Eye (tissue), 1 donor: ENCODE results near the gene LTB.

Experiments
- DNase-seq: peaks from one replicate; pipeline ENCODE4 v3.0.0-alpha.2; 2015

The LTB gene, protein sequence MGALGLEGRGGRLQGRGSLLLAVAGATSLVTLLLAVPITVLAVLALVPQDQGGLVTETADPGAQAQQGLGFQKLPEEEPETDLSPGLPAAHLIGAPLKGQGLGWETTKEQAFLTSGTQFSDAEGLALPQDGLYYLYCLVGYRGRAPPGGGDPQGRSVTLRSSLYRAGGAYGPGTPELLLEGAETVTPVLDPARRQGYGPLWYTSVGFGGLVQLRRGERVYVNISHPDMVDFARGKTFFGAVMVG

DNA sequence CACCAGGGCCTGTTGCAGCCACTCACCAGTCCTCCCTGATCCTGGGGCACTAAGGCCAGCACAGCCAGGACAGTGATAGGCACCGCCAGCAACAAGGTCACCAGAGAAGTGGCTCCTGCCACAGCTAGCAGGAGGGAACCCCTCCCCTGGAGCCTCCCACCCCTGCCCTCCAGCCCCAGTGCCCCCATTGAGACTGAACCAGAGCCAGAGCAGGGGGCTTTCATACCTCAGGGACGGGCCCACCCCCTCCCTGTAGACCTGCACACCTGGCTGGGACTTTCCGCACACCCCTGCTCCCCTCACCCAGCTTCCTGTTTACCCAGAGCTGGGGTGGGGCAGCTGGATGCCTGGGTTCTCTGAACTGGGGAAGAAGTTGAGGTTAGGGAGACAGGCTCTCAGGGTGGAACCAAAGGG lies at the start of gene LTB:
Gene LTB (minus strand): TSS at position 195 of the 414 bp plus-strand sequence. CDS start 7 bp downstream, at position 188.
- no peak for DNase-seq

DNA sequence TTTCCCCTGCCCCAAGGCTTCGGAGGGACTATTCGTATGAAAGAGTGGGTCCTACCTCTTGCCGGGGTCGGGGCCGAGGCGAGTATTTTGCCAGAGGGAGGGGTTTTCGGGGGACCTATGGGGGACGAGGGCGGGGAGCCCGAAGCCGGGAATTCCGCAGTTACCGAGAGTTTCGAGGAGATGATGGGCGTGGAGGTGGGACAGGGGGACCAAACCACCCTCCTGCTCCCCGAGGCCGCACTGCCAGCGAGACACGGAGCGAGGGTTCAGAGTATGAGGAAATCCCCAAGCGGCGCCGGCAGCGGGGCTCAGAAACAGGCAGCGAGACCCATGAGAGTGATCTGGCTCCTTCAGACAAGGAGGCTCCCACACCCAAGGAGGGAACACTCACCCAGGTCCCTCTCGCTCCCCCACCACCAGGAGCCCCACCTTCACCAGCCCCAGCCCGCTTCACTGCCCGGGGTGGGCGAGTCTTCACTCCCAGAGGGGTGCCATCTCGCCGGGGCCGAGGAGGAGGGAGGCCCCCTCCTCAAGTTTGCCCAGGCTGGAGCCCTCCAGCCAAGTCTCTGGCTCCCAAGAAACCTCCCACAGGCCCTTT lies 49.6 kb upstream of the LTB start:
- DNase-seq, result no peak

DNA sequence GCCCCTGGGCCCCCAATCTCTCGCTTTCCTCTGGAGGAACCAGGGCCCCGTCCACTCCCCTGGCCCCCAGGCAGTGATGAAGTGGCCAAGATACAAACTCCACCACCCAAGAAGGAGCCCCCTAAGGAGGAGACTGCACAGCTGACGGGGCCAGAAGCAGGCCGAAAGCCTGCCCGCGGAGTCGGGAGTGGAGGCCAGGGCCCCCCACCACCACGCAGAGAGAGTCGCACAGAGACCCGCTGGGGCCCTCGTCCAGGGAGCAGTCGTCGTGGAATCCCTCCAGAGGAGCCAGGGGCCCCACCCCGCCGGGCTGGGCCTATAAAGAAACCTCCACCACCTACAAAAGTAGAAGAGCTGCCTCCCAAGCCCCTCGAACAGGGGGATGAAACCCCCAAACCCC lies 49.0 kb upstream of the LTB start:
- no peak for DNase-seq

DNA sequence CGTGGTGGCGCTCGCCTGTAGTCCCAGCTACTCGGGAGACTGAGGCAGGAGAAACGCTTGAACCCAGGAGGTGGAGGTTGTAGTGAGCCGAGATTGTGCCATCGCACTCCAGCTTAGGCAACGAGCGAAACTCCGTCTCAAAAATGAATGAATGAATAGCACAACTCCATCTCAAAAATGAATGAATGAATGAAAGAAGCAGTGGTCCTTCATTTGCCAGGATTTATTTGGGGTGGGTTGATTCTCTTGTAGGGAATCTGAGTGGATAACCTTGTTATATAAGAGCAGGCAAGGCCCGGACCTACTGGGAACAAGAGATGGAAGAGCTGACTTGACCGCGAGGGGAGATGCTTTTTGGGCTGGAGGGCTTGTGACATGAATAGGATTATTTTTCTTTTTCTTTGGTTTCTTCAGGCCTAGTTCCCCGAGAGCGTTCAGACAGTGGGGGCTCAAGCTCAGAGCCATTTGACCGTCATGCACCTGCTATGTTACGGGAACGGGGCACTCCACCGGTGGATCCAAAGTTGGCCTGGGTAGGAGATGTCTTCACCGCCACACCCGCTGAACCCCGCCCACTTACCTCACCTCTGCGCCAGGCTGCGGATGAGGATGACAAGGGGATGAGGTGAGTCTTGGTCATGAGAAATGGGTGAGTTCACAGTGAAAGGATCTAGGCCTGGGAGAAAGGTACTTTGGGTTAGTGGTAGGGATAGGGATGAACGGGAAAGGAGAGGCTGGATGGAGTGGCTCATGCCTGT lies 48.1 kb upstream of the LTB start:
- DNase-seq, result no peak

DNA sequence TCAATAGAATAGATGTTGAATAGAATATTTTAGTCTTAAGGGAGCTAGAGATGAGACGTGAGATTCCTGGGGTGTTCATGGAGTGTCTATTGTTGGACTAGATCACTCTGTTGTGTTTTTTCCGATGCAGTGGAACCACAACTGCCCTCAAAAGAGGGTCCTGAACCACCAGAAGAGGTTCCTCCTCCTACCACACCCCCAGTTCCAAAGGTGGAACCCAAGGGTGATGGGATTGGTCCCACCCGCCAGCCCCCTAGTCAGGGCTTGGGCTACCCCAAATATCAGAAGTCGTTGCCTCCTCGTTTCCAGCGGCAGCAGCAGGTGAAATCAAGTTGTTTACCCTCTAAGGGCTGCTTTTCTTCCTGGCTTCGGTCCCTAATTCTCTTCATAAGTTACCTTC lies 46.8 kb upstream of the LTB start:
- DNase-seq, result no peak

DNA sequence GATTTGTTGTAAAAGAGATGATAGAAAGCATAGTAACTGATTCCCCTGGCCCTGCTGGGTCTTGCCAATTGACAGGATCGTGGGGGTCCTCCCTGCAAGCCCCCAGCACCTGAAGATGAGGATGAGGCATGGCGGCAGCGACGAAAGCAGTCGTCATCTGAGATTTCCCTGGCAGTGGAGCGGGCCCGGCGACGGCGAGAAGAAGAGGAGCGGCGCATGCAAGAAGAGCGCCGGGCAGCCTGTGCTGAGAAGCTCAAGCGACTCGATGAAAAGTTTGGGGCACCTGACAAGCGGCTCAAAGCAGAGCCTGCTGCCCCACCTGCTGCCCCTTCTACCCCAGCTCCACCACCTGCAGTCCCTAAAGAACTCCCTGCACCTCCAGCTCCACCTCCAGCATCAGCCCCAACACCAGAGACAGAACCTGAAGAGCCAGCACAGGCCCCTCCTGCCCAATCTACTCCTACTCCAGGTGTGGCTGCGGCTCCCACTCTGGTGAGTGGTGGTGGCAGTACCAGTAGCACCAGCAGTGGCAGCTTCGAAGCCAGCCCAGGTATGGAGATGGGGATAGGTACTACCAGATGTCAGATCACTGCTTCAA lies 45.6 kb upstream of the LTB start:
- DNase-seq, result no peak

DNA sequence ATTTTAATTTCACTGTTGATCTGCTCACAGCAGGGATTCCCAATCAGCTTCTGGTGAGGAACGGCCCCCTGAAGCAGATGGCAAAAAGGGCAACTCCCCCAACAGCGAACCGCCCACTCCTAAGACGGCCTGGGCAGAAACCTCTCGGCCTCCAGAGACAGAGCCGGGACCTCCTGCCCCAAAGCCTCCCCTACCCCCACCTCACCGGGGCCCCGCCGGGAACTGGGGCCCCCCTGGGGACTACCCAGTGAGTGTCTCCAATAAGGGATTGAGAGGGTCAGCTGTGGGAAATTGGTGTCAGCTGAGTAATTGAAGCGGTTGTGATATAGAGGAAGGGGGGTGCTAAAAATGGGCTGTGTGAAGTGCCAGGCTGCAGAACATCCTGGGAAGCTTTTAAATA lies 44.7 kb upstream of the LTB start:
- no peak for DNase-seq

DNA sequence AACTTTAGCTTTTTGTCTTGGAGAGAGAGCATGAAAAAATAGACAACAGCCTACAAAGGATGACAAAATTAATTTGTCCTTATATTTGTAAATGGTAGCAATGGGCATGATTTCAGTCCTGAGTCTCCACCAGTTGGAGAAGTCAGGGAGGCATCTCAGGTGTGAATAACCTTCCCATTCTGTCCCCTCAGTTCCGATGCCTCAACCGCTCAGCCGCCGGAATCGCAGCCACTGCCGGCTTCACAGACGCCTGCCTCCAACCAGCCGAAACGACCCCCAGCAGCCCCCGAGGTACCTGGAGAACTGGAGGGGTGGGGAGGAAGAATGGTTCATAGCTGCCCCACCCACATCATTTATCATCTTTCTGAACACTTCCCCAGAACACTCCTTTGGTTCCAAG lies 41.8 kb upstream of the LTB start:
- DNase-seq, result no peak

DNA sequence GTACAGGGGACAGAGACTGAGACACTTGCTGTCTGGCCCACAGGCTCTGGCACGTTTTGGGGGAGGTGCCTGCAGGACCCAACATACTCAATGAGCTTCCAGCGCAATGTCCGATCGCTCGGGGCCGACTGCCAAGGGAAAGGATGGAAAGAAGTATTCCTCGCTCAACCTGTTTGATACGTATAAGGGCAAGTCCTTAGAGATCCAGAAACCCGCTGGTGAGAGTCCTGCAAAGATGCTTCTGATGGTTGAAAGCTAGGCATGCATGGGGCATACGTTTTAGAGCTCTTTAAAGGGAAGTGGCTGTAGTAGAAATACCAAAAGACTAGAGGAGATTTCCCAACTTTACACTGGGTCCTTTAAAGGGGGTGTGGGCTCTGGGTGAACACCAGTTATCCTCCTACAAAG lies 40.5 kb upstream of the LTB start:
- no peak for DNase-seq

DNA sequence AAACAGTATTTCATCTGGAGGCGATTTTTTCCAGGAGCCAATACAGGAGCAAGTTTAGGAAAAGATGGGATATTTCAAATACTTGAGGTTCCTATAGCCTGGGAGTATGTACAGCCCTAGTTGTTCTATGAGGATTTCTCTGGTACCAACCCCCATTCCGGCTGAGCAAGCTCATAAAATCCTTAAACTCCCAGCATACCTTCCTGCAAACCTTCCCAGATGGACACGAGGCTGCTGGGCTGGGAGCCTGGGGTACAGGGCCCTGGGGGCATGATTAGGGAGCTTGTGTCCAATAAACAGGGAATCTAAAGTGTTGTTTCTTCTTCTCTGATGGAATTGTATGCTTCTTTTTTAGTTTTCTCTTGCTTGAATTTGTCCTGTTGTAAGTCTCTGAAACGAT lies 39.8 kb upstream of the LTB start:
- DNase-seq, result no peak

DNA sequence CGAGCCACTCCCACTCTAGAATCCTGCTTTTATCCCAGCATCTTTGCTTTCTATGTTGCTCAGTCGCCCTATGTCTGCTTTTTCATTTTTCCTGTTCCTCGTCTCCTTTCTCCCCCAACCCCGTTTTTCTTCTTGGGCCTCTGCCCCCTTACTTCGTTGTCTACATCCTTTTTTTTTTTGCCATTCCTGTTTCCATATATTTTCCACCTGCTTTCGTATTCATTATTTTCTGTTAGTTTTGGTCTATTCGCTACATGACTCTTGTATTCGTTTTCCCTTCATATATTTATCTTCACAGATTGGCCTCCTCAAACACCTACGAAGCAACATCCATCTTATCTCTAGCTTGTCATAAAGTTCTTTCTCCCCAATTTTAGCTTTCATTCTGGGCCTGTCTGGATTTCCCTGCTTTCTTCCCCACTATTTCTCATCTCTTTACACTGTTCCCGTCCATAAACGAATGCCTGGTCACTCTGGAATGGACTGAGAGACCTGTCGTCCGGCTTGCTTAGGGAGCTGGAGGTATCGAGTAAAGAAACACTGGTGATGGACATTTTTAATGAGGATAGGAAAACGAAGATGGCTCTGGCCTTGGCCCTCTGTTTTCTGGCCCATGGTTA lies 39.2 kb upstream of the LTB start:
- DNase-seq, result peak; percentile 57

DNA sequence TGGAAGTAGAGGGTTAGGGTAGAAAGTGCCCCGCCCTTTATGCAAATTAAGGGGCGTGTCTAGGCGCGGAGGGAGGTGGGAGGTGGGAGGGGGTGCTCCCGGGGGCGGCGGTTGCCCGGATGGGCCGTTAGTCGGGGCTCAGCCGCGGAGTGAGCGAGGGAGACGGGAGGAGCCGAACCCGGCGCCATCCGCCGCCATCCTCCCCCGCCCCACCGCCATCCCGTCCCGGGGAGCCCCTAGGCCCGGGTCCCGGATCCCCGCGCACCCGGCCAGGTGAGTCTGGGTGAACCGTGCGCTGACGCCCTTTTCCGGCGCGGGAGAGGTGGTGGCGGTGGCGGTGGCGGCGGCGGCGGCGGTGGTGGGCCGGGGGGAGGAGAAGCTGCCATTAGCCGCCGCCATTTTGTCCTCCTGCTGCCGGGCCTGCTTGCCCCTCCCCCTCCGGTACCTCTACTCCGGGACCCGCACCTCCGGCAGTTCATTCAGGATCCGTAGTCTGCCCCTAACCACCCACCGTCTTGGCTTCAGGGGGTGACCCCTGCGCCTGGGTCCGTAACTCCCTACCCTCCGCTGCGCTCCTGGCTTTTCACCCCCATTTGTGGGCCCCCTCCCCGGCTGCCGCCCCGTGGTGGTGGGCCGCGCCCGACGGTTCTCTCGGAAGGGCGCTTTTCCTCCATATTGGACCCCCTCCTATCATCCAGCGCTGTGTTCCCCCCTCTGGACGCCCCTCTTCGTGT lies 38.5 kb upstream of the LTB start, which contains the start of gene PRRC2A:
Gene PRRC2A (plus strand): TSS at position 130 of the 734 bp plus-strand sequence. CDS start 2,075 bp downstream, outside the sequence.
- DNase-seq, result peak; percentile 91

DNA sequence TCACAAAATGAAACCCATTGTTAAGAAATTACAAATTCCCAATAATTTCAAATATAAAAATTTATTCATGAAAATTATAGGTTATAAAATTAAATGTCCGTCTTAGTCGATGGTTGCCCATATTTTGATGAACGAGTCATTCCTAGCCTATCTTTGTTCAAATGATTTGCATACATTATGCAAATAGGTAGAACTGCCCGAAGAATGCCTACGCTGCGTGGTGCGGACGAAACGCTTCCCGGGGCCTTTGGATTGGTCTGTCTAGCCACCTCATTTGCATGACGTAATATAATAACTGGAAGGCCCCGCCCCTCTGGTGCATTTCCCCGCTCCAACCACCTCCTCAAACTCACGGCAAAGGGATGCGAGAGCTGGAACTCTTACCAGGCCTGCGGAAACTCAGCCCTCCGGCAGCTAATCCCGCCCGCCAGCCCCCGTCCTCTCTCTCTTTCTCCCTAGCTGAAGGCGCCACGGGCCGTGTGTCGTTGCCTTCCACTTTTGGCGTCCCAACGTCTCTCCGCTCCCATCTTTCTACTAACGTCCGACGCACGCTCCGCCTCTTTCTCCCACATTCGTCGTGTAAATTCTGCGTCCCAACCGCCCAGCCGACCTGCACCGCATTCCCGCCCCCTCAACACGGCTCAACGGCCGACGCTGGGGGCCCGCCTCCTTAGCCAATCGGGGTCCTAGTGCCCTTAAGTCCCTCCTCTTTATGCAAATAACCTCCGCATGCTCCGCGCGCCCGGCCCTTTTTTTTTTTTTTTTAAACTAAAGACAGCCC lies 37.8 kb upstream of the LTB start:
- peak; percentile 99 for DNase-seq

DNA sequence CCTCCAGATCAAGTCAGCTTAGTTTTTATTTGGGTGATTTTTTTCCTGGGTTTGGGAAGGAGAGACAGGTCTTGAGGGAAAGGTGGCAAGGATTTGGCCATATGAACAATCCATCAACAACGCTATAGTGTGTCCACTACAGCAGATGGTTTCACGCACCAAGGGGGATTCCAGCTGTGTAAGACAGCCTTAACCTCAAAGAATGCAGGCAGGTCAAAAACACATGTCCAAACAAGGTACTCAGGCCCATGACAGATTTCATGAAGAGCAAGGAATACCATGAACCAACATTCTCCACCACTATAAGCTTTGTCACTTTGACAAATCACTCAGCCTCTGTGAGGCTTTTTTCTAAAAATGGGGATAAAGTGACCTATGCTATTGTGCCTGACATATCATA lies 34.8 kb upstream of the LTB start:
- DNase-seq, result no peak

DNA sequence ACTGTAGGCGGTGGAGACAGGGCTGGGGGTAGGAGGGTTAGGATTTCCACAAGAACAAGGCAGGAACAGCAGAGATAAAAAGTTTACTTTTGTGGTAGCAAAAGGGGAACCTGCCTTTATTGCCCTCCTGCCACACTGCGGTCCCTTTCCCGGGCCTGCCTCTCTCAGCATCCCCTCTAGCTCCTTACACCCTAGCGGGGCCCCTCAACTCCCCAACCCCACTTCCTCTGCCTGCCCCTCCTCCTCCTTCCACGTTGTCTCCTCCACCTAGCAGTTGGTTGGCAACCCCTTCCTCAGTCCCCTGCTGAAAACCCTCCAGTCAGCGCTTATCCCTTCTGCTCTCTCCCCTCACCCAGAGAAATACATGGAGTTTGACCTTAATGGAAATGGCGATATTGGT lies 33.5 kb upstream of the LTB start:
- no peak for DNase-seq

DNA sequence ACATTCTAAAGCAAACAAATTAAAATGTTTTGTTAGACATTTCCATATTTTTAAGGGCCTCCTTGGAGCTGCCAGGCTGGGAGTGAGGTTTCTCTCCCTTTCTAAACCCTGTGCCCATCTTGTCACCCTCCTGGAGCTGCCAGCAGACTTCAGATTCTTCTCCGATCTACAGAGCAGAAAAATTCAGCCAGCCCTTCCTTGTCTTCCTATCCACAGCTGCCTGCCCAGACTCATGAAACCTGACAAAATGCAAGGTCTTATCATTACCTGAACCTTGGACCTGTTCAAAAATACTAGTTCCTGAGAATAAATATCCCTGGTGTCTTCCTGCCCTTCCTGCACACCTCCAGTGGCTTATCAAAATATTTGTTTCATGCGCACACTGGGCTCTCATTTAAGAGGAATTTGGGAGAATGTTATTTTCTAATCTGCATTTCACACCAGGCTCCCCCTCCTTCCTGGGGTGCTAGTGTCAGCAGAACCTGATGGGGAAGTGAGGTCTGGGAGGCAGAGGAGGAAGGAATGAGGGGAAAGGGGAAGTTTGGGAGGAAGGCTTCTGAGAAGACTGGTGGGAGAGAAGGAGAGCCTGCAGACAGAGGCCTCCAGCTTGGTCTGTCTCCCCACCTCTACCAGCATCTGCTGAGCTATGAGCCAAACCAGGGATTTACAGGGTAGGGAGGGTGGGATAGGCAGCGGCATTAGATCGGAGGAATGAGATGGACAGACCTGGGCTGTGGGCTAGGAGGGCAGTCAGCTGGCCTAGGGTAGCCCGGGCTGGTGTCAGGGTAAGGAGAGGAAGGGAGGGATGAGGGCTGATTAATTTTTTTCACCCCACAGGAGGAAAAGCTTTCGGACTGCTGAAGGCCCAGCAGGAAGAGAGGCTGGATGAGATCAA lies 32.7 kb upstream of the LTB start, which contains the start of gene AIF1:
Gene AIF1 (plus strand): TSS at position 551 of the 895 bp plus-strand sequence. CDS start 96 bp downstream, at position 647.
- no peak for DNase-seq

DNA sequence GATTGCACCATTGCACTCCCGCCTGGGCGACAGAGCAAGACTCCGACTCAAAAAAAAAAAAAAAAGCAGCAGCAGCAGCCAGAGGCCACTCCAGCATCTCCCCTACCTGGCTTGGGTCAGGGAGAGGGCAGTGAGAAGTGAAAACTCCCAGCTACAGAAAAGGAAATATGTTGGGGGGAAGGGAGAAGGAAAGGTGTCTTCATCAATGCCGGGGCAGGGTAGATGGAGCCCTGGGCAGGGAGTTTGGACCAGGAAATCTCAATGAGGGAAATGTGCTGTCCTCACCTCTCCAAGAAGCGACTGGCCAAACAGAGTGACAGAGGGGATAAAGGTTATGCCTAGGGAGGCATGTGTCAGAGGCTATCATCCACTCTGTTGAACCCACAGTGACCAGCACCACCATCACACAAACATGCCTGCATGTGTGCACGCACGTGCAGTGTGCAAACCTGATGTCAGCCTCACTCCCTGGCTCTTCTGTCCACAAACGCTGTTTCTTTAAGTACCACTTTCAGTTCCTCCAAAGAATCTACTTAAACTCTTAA lies 31.9 kb upstream of the LTB start:
- no peak for DNase-seq

DNA sequence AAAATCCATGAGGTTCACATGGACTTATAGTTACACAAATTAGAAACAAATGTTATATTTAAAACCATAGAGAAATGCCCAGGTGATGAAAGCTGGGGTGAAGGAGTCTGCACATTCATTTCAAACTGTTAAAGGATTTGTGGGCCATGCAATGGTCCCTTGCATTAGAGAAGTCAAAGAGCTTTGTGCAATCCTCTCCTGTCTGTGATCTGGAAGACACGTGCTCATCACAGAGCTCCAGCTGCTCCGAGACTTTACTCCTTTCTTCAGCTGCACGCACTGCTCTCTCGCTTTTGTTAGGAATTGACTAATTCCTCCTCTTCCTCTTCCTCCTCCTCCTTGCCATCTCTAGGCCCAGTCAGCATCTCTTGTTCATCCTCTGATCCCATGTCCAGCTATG lies 28.7 kb upstream of the LTB start:
- no peak for DNase-seq

DNA sequence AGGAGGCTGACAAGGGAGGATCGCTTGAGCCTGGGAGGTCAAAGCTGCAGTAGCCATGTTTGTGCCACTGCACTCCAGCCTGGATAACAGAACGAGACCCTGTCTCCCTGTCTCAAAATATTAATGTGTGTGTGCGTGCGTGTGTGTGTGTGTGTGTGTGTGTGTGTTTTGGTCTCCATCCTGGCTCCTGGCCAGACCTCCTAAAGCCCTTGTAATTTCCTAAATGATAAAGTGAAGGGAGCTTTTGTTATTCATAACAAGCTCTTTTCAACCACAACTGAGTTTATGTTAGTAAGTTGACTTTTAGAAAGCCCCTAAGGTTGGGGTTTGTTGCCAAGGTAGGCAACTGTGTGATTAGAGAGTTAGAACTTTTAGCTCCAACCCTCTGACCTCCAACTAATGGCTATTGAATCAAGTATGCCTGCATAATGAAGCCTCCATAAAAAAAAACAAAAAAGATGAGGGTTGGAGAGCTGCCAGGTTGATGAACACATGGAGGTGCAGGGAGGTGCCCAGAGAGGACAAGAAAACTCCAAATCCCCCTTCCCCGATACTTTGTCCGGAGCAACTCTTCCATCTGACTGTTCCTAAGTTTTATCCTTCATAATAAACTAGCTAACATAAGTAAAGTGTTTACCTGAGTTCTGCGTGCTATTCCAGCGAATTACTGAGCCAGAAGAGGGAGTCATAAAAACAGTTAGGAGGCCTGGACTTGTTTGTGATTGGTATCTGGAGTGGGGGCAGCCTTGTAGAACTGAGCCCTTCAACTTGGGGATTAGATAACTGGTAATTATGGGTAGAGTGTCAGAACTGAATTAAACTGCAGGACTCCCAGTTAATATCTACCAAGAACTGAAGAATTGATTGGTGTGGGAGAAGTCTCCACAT lies 27.5 kb upstream of the LTB start:
- no peak for DNase-seq
